ENCODE data around the gene SEMA4D.

- TF ChIP-seq CTCF (IDR thresholded peaks at IDR 0.05 in 8 of 11, conservative IDR thresholded peaks at IDR 0.05 in 3 of 11) (no peak), POLR2A (IDR thresholded peaks at IDR 0.05) (no peak)
Measured at GRCh38 chr9:89366711-89367110, 131.2 kb downstream of the SEMA4D start.

All from spleen (tissue), 7 donors.